ENCODE measurements around the gene TLN1.

Gene TLN1

GRCh38 chr9:35749515-35750255 lies 17.7 kb upstream of the TLN1 start:
- DNase-seq: peak; percentile 29

GRCh38 chr9:35748858-35749514 lies 17.0 kb upstream of the TLN1 start, which contains the start of the genes GBA2 and RGP1:
TSS of gene GBA2 (minus strand) at chr9:35749228. CDS start at chr9:35748704, 524 bp downstream.
TSS of gene RGP1 (plus strand) at chr9:35749287. CDS start at chr9:35749756, 469 bp downstream.
- peak; percentile 82 for DNase-seq

GRCh38 chr9:35748242-35748857 lies 16.4 kb upstream of the TLN1 start:
- no peak for DNase-seq

GRCh38 chr9:35746583-35746982 lies 14.6 kb upstream of the TLN1 start:
- no peak for DNase-seq

GRCh38 chr9:35745569-35745968 lies 13.6 kb upstream of the TLN1 start:
- no peak for DNase-seq

- DNase-seq: no peak
Observed at GRCh38 chr9:35743880-35744518, 12.0 kb upstream of the TLN1 start.

- DNase-seq: no peak
Observed at GRCh38 chr9:35743452-35743851, 11.5 kb upstream of the TLN1 start.

GRCh38 chr9:35741740-35742139 lies 9.7 kb upstream of the TLN1 start:
- no peak for DNase-seq

- DNase-seq: no peak
Observed at GRCh38 chr9:35740243-35740642, 8.2 kb upstream of the TLN1 start.

- no peak for DNase-seq
Observed at GRCh38 chr9:35738924-35739323, 6.9 kb upstream of the TLN1 start.

GRCh38 chr9:35738186-35738585 lies 6.2 kb upstream of the TLN1 start:
- no peak for DNase-seq

GRCh38 chr9:35737143-35737542 lies 5.1 kb upstream of the TLN1 start:
- DNase-seq: no peak

- peak; percentile 58 for DNase-seq
Observed at GRCh38 chr9:35736201-35736633, 4.2 kb upstream of the TLN1 start.

- DNase-seq: no peak
Observed at GRCh38 chr9:35734096-35734495, 2.1 kb upstream of the TLN1 start.

GRCh38 chr9:35732800-35733541 lies 976 bp upstream of the TLN1 start:
- peak; percentile 31 for DNase-seq

- DNase-seq: no peak
Observed at GRCh38 chr9:35731415-35732184, 395 bp downstream of the TLN1 start.

- DNase-seq: no peak
Observed at GRCh38 chr9:35730486-35730854, 1.5 kb downstream of the TLN1 start.

- DNase-seq: no peak
Observed at GRCh38 chr9:35729700-35730485, 2.1 kb downstream of the TLN1 start.

GRCh38 chr9:35729101-35729500 lies 2.9 kb downstream of the TLN1 start:
- DNase-seq: no peak

- DNase-seq: no peak
Observed at GRCh38 chr9:35728041-35728971, 3.7 kb downstream of the TLN1 start.
